ENCODE data around the gene ACOT12.

DNA sequence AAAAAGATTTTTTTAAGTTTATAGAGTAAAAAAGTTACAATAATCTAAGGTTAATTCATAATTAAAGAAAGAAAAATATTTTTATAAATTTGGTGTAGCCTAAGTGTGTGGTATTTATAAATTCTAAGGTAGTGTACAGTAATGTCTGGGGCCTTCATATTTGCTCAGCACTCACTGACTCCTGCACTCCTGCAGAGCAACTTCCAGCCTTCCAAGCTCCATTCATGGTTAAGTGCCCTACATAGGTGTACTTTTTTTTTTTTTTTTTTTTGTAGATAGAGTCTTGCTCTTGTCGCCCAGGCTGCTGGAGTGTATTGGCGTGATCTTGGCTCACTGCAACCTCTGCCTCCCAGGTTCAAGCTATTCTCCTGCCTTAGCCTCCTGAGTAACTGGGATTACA is 10.1 kb downstream of the ACOT12 start:
- no peak for TF ChIP-seq ZNF274 (IDR thresholded peaks at IDR 0.05; ENCODE audit: low read depth, low read length)
- TF ChIP-seq YY1 (IDR thresholded peaks at IDR 0.05; ENCODE audit: insufficient read depth, insufficient read length) = no peak
- TF ChIP-seq SUZ12 (IDR thresholded peaks at IDR 0.05; ENCODE audit: extremely low read depth, insufficient read depth, insufficient read length) = no peak
